ENCODE measurements around the gene NOX5. TPM values are rescaled to one million over a fixed set of nuclear protein-coding genes. Genes with fewer than 3 reads are reported as not detected.

The NOX5 gene
- total RNA-seq, 2 experiments from 2014 or later = not detected

- no peaks in the 10 kb centered on the region for H4K20me1 ChIP-seq (ENCODE audit: insufficient read depth, low read length)
- DNase-seq (ENCODE audit: low spot score) = no peak
- no TSS peak for BruUV-seq (replicated peaks)
- no peak overlapping the region for H2AFZ ChIP-seq (ENCODE audit: low read length)
- ChIA-PET POLR2A (no interaction called here), CTCF (ENCODE audit: unreplicated experiment) (no interaction called here)
- H3K4me2 ChIP-seq (ENCODE audit: low read length) = no peak overlapping the region
- no peak overlapping the region for H3K4me3 ChIP-seq (ENCODE audit: low read depth, low read length, poor library complexity, severe bottlenecking)
- H3K4me1 ChIP-seq (ENCODE audit: insufficient read depth, low read length, poor library complexity, severe bottlenecking) = no peaks in the 10 kb centered on the region
- intact Hi-C loops (cut with micrococcal nuclease; ENCODE audit: unreplicated experiment) = no loop called here
- H3K9me2 ChIP-seq (ENCODE audit: insufficient read depth, low read length) = no peaks in the 10 kb centered on the region
- no peaks in the 10 kb centered on the region for H3K79me2 ChIP-seq (ENCODE audit: insufficient read depth, low read depth, low read length)
- no peaks in the 10 kb centered on the region for H3K36me3 ChIP-seq (ENCODE audit: insufficient read depth, low read length)
- H3K9me3 ChIP-seq (ENCODE audit: low read length) = no peaks in the 10 kb centered on the region
- H3K27ac ChIP-seq (ENCODE audit: low read depth, low read length, poor library complexity, severe bottlenecking) = no peak overlapping the region
- TF ChIP-seq CTCF (conservative IDR thresholded peaks at IDR 0.05; ENCODE audit: low read length) (no peak), EZH2phosphoT487 (IDR thresholded peaks at IDR 0.05; ENCODE audit: borderline replicate concordance, low read depth, low read length) (no peak)
Measured at GRCh38 chr15:68999091-68999490, 15.4 kb upstream of the NOX5 start.

- TF ChIP-seq CTCF (conservative IDR thresholded peaks at IDR 0.05; ENCODE audit: low read length) = no peak
- TF ChIP-seq EZH2phosphoT487 (IDR thresholded peaks at IDR 0.05; ENCODE audit: borderline replicate concordance, low read depth, low read length) = no peak
- no peak overlapping the region for H3K27ac ChIP-seq (ENCODE audit: low read depth, low read length, poor library complexity, severe bottlenecking)
- intact Hi-C loops (cut with micrococcal nuclease; ENCODE audit: unreplicated experiment) = no loop called here
- BruUV-seq (replicated peaks) = no TSS peak
- no peak for DNase-seq (ENCODE audit: low spot score)
- no peak overlapping the region for H3K4me2 ChIP-seq (ENCODE audit: low read length)
- CTCF ChIA-PET (ENCODE audit: unreplicated experiment) = no interaction called here
- H3K79me2 ChIP-seq (ENCODE audit: insufficient read depth, low read depth, low read length) = no peaks in the 10 kb centered on the region
- no peaks in the 10 kb centered on the region for H3K36me3 ChIP-seq (ENCODE audit: insufficient read depth, low read length)
- H3K4me3 ChIP-seq (ENCODE audit: low read depth, low read length, poor library complexity, severe bottlenecking) = no peak overlapping the region
- POLR2A ChIA-PET = no interaction called here
- no peaks in the 10 kb centered on the region for H3K9me3 ChIP-seq (ENCODE audit: low read length)
- no peaks in the 10 kb centered on the region for H4K20me1 ChIP-seq (ENCODE audit: insufficient read depth, low read length)
- H3K4me1 ChIP-seq (ENCODE audit: insufficient read depth, low read length, poor library complexity, severe bottlenecking) = no peaks in the 10 kb centered on the region
- H2AFZ ChIP-seq (ENCODE audit: low read length) = no peak overlapping the region
- no peaks in the 10 kb centered on the region for H3K9me2 ChIP-seq (ENCODE audit: insufficient read depth, low read length)
Measured at GRCh38 chr15:69000091-69000490, 14.4 kb upstream of the NOX5 start.

GRCh38 chr15:69000725-69001503 lies 13.6 kb upstream of the NOX5 start:
- intact Hi-C loops (cut with micrococcal nuclease; ENCODE audit: unreplicated experiment) = no loop called here
- H3K9me2 ChIP-seq (ENCODE audit: insufficient read depth, low read length) = no peaks in the 10 kb centered on the region
- no peaks in the 10 kb centered on the region for H3K36me3 ChIP-seq (ENCODE audit: insufficient read depth, low read length)
- H3K27ac ChIP-seq (ENCODE audit: low read depth, low read length, poor library complexity, severe bottlenecking) = no peak overlapping the region
- TF ChIP-seq EZH2phosphoT487 (IDR thresholded peaks at IDR 0.05; ENCODE audit: borderline replicate concordance, low read depth, low read length) (no peak), CTCF (conservative IDR thresholded peaks at IDR 0.05; ENCODE audit: low read length) (no peak)
- H3K4me3 ChIP-seq (ENCODE audit: low read depth, low read length, poor library complexity, severe bottlenecking) = no peak overlapping the region
- no peaks in the 10 kb centered on the region for H4K20me1 ChIP-seq (ENCODE audit: insufficient read depth, low read length)
- ChIA-PET POLR2A (interaction anchor here (1.1 kb wide), 1 partner anchor 65 kb away, joined by 3 read pairs; no protein-coding TSS in a partner anchor), CTCF (ENCODE audit: unreplicated experiment) (no interaction called here)
- DNase-seq (ENCODE audit: low spot score) = no peak
- no peak overlapping the region for H2AFZ ChIP-seq (ENCODE audit: low read length)
- no peaks in the 10 kb centered on the region for H3K79me2 ChIP-seq (ENCODE audit: insufficient read depth, low read depth, low read length)
- H3K4me1 ChIP-seq (ENCODE audit: insufficient read depth, low read length, poor library complexity, severe bottlenecking) = no peaks in the 10 kb centered on the region
- no TSS peak for BruUV-seq (replicated peaks)
- no peak overlapping the region for H3K4me2 ChIP-seq (ENCODE audit: low read length)
- H3K9me3 ChIP-seq (ENCODE audit: low read length) = no peaks in the 10 kb centered on the region

Data from OCI-LY7 (cell line).